NCI-H69 (cell line): ENCODE measurements around the gene RETREG2.

Experiments
- DNase-seq: peaks from one replicate; lab custom pipeline; 2025; lab: John Stamatoyannopoulos, UW

The RETREG2 gene

DNA sequence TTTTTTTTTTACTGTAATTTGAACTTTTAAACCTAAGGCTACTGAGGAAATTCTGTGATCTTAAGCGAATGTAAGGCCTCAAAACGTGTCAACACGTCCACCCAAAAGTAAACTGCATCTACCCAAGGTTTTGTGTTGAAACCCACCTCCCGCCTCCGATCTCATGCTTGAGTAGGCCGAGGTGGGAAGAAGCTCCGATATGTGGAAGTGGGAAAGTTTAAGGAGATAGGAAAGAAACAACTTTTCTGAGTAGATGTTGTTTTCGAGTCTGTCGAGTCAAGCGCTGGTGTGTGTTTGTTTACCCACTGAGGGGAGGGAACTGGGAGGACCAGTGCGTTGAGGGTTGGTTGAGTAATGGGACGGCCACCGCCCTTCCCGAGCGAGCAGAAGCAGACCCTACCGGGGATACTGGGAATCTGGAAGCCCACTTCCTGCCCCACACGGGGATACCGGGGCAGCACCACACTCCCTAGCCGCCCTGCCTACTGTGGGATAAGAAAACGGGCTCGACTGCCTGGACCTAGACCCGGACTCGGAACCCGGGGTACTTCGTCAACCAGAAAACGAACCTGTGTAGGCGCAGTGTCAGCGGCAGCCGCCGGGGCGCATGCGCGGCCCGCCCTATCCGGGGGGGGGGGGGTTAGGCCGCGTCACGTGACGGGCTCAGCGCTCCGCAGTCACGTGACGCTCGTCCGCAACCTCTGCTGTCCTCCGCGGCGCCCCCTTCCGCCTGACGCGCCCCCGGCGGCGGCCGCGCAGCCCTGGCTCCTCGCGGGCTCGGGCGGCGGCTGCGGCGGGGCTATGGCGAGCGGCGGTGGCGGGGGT lies at the start of gene RETREG2:
Gene RETREG2, plus strand, starts transcription at position 724 of the 825 bp plus-strand sequence. Its CDS starts 78 bp downstream, at position 802.
- DNase-seq: peak; percentile 87

- no peak for DNase-seq
Measured at GRCh38 chr2:219128396-219128795, 49.7 kb upstream of the RETREG2 start.

GRCh38 chr2:219129589-219129988 lies 48.5 kb upstream of the RETREG2 start:
- DNase-seq: no peak

- DNase-seq: no peak
Measured at GRCh38 chr2:219131327-219131726, 46.7 kb upstream of the RETREG2 start.

GRCh38 chr2:219131744-219132143 lies 46.3 kb upstream of the RETREG2 start:
- no peak for DNase-seq

- no peak for DNase-seq
Measured at GRCh38 chr2:219133976-219134375, 44.1 kb upstream of the RETREG2 start.

- no peak for DNase-seq
Measured at GRCh38 chr2:219140722-219141121, 37.4 kb upstream of the RETREG2 start.

GRCh38 chr2:219142329-219142728 lies 35.7 kb upstream of the RETREG2 start:
- peak; percentile 8 for DNase-seq

- DNase-seq: peak; percentile 58
Measured at GRCh38 chr2:219149667-219150066, 28.4 kb upstream of the RETREG2 start.

DNA sequence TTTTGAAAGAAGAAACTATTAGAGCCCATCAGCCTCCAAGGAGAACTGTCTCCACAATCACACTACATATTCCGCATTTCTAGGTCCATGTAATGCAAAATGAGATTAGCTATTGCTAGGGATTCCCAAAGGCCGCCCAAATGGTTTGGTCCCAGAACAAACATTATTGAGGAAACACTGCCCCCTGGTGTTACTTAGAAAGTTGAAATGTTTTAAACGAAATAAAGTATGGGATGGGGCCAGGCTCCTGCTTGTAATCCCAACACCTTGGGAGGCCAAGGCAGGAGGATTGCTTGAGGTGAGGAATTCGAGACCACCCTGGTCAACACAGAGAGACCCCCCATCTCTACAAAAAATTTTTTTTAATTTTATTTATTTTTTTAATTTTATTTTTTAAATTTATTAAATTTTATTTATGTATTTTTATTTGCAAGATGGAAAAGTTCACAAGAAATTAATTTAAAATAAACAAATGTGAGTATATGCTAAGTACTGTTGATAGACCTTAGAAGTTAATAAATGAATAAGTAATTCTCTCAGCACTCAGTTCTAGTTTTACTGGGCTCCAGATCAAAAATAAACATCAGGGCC lies 22.9 kb upstream of the RETREG2 start:
- peak; percentile 81 for DNase-seq

DNA sequence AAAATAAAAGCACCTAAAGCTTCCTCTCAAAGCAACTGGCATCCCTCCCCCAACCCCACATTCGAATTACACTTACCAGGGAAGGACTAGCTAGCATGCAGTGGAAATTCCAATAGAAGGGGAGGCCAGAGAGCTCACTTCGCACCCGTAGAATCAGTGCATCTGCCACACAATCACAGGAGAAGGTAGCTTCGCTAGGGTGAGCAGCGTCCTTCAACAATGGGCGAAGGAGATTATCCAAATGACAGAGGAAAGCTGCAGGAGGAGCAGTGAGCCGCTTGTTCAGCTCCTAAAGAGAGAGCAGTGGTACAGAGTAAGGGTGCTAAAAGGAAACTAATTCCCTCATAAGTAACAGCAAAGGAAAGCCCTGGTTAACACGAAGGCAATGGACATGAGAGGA lies 20.7 kb upstream of the RETREG2 start:
- no peak for DNase-seq

GRCh38 chr2:219158025-219158424 lies 20.1 kb upstream of the RETREG2 start:
- no peak for DNase-seq

- no peak for DNase-seq
Measured at GRCh38 chr2:219158586-219158985, 19.5 kb upstream of the RETREG2 start.

DNA sequence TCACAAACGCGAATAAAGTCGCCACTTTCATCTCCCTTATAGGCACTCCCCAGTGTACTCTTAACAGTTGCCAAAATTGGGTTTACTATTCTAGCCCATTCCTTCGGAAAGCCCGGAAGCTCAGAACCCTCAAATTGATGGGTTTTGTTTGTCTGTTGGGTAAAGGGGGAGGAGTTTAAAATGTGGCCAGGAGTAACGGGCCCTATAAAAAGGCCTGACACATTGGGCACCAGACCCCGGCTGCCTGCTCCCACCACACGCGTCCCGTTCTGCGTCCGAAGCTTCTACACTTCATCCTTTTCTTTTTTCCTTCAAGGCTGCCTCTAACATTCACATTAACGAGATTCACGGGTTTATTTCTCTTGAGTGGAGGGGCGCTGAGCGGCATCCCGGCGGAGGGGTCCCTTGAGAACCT lies 18.3 kb upstream of the RETREG2 start:
- DNase-seq: peak; percentile 28

DNA sequence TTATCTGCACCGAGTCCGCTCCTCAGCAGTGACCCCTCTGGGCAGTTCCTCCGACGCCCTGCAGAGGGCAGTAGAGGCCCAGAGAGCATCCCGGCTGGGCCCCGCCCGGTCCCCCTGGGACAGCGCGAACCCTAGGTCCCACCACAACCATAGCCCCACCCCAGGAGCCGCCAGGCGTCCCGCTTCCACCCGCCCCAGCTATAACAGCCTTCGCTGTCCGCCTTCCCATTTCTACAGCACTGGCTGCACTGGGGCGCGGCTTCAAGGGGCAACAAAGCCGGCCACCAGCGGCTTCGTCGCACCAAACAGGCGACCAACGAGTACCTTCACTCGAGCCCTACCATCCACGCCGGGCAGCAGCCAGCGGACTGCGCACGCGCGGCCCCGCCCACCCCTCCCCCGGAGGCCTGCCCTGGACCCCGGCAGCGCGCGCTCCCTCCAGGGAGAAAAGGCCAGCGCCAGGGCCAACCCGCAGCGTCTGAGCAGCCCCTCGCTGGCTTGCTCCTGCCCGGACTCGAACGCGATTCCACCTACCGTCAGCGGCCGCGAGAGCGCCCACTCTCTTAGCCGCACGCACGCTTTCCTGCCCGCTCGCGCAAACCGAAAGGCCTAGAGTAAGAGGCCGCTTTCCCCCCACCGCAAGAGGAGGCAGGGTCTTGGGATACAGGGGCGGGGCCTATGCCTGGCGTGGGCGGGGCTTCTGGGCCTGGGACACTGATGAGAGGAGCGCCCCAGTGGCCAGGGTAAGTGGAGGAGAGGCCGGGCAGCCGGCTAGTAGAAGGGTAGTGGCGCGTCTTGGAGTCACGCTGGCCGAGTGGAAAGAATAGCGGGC lies 17.7 kb upstream of the RETREG2 start, which contains the start of gene NHEJ1:
Gene NHEJ1, minus strand, starts transcription at position 630 of the 832 bp plus-strand sequence. CDS start 2,453 bp downstream, outside the sequence.
- peak; percentile 86 for DNase-seq

- no peak for DNase-seq
Measured at GRCh38 chr2:219161097-219161496, 17.0 kb upstream of the RETREG2 start.

DNA sequence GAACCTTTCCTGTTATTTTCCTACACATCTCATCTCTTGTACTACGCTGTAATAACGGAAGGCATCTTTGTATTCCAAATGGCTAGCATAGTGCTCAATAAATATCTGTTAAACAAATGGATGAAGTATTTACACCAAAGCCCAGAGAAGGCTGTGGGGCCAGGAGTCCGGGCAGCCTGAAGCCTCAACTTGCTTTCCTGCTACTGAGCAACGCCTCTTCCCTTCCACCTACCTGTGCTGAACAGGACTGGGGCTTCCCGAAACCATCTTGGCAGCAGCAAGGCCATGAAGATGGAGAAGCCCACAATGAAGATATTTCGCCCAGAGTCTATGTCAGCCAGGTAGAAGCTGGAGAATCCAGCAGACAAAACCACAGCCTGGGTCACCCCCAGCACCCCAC lies 14.9 kb upstream of the RETREG2 start:
- DNase-seq: no peak

- no peak for DNase-seq
Measured at GRCh38 chr2:219165058-219165911, 12.8 kb upstream of the RETREG2 start.

DNA sequence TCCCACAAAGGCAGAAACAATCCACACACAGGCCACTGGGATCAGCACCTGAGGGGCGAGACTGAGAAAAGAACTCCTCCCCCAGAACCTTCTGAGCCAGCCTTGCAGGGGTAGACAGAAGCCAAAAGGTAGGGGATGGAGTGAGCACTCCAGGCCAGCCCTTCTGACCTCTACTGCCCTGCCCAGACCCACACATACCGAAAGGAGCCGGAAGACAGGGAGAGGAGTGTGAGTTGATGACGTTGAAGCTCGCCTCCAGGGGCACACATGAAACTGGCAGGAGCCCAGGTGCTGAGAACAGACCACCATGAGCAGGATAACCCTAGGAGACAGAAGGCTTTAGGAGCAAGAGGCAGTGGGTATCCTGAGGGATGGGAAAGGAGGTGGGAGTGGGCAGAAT lies 10.1 kb upstream of the RETREG2 start:
- DNase-seq: no peak

DNA sequence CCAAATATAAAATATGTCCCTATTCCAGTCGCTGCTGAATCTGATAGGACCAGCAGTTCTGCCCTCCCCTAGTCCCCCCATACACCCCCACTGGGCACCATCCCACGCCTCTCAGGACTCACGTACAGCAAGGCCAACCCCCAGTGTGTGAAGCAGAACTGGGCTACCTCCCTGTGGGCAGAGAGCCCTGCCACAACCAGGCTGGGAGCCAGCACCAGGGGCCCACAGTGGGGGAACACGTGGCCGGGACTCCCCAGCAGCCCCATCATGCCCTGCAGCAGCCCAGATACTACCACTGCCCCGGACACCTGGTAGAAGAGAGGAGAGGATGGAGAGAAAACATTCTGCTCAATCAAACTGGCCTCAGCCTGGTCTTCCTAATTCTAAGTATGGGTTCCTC lies 9.5 kb upstream of the RETREG2 start:
- DNase-seq: no peak

DNA sequence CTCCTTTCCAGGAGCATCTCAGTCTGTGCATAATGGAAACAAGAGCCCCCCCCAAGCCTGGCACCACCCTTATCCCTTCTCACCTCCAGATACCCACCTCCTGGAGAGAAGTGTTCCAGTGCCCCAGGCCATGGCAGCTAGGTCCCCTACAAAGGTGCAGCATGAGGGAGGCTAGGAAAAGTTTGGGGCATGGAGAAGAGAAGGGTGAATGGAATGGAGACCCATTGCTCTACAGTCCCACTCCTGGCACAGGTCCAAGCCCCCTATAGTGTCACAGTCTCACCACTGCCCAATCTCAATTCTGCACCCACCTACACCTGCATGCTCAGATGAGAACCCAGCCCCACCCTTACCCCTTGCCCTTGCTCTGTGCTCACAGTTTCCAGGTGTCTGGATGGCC lies 9.1 kb upstream of the RETREG2 start:
- DNase-seq: no peak
